Stomach (tissue), 4 donors: ENCODE measurements around the gene CIAO3.

Experiments
- CTCF ChIP-seq, 7 experiments: fragments of 450-650 bp in 4 of 7; fragments of 200-600 bp in 3 of 7; sonication (generic) in 3 of 7; IDR thresholded peaks; one replicate each; pipeline ENCODE4 v1.5.1; 2016 to 2019; ENCODE audit warnings: antibody characterized with exemption in 7 of 7, control low read depth in 2 of 7, mild to moderate bottlenecking in 1 of 7
- POLR2A ChIP-seq, 4 donors: fragments of 450-650 bp; IDR thresholded peaks; one replicate each; pipeline ENCODE4 v1.6.1; 2016; ENCODE audit warnings: antibody characterized with exemption in 4 of 4, control low read depth in 2 of 4, mild to moderate bottlenecking in 1 of 4, moderate library complexity in 1 of 4

- TF ChIP-seq CTCF (IDR thresholded peaks at IDR 0.05) (no peak), POLR2A (IDR thresholded peaks at IDR 0.05) (no peak)
Measured at GRCh38 chr16:730666-731509, 9.9 kb downstream of the CIAO3 start.
